Muscle of leg (tissue), 11 donors: ENCODE measurements around the gene ATP9A. TPM values are rescaled to one million over a fixed set of nuclear protein-coding genes. Genes with fewer than 3 reads are reported as not detected.
"Not testable (repeated sequence)": the region's sequence is repeated elsewhere in the genome, so short reads cannot be mapped to it uniquely, and the experiment has no call there.

Experiments used
- DNase-seq: peaks from one replicate; pipeline ENCODE4 v3.0.0; 2013
- H3K27ac ChIP-seq: one replicate; pipeline ENCODE4 v1.5.1; 2013; ENCODE audit warnings: mild to moderate bottlenecking, low read length, control low read depth
- H3K27me3 ChIP-seq: one replicate; pipeline ENCODE4 v1.6.1; 2013; ENCODE audit warnings: low read length; ENCODE audit not compliant: control insufficient read depth, insufficient read depth
- H3K36me3 ChIP-seq: one replicate; pipeline ENCODE4 v1.6.1; 2013; ENCODE audit warnings: low read length; ENCODE audit not compliant: control insufficient read depth, insufficient read depth
- H3K4me1 ChIP-seq: one replicate; pipeline ENCODE4 v1.6.1; 2013; ENCODE audit warnings: low read length; ENCODE audit not compliant: control insufficient read depth, insufficient read depth
- H3K4me3 ChIP-seq: one replicate; pipeline ENCODE4 v1.5.1; 2013; ENCODE audit warnings: low read length, control low read depth
- H3K9me3 ChIP-seq: replicated peaks from 2 replicates; pipeline ENCODE4 v1.6.1; 2013; ENCODE audit warnings: low read depth, low read length; ENCODE audit not compliant: control insufficient read depth
- WGBS: methylation state at CpG from one replicate; pipeline ENCODE4 v1.1.5; 2013; ENCODE audit warnings: missing lambda C conversion rate; ENCODE audit not compliant: insufficient coverage; 5-methylcytosine and 5-hydroxymethylcytosine counted together
- polyA plus RNA-seq, 8 donors: library from polyadenylated mRNA; unstranded; fragments of 120-200 nt; gene quantifications; one replicate each; pipeline versions ENCODE4 v1.2.1 to v1.2.3, GENCODE V29; 2013; ENCODE audit warnings: inconsistent platforms in 1 of 8, low replicate concordance in 1 of 8; ENCODE audit not compliant: insufficient read length in 8 of 8, insufficient read depth in 1 of 8
- total RNA-seq: library from RNA; stranded (reverse); fragments of 120-200 nt; gene quantifications from one replicate; pipeline ENCODE4 v1.2.4, GENCODE V29; 2013

Gene ATP9A
- total and polyA plus RNA-seq, 9 donors = 39.4 to 79.4 (median 49.0) TPM

GRCh38 chr20:51768759-51769517, 748 bp upstream of the ATP9A start:
- H3K36me3 ChIP-seq = no peaks in the 10 kb centered on the region
- no peaks in the 10 kb centered on the region for H3K9me3 ChIP-seq
- H3K4me3 ChIP-seq = peak overlapping the region; percentile 24
- peaks cover 5% of the 10 kb centered on the region for H3K4me1 ChIP-seq
- H3K27me3 ChIP-seq = peaks cover 8% of the 10 kb centered on the region
- WGBS = 18% methylated on average over 15 of the region's 16 CpGs
- no peak overlapping the region for H3K27ac ChIP-seq
- no peak for DNase-seq

GRCh38 chr20:51766994-51767866, 960 bp downstream of the ATP9A start:
- H3K4me1 ChIP-seq = peaks cover 5% of the 10 kb centered on the region
- WGBS = under 1% methylated on average over 42 of the region's 61 CpGs
- no peaks in the 10 kb centered on the region for H3K36me3 ChIP-seq
- H3K27ac ChIP-seq = peak overlapping the region; percentile 51
- H3K27me3 ChIP-seq = peaks cover 8% of the 10 kb centered on the region
- H3K9me3 ChIP-seq = no peaks in the 10 kb centered on the region
- peak overlapping the region; percentile 82 for H3K4me3 ChIP-seq
- peak; percentile 55 for DNase-seq

GRCh38 chr20:51765381-51765780, 2.8 kb downstream of the ATP9A start:
- not testable (repeated sequence) for H3K4me1 ChIP-seq, H3K36me3 ChIP-seq, H3K4me3 ChIP-seq, H3K27ac ChIP-seq, H3K27me3 ChIP-seq, H3K9me3 ChIP-seq, DNase-seq
- WGBS = 78% methylated on average over 10 of the region's 10 CpGs

GRCh38 chr20:51763965-51764602, 4.1 kb downstream of the ATP9A start:
- no peak overlapping the region for H3K27ac ChIP-seq
- WGBS = 88% methylated on average over 4 of the region's 6 CpGs
- peaks cover 5% of the 10 kb centered on the region for H3K9me3 ChIP-seq

GRCh38 chr20:51760905-51761546, 7.2 kb downstream of the ATP9A start:
- Histone ChIP-seq H3K36me3 (no peaks in the 10 kb centered on the region), H3K9me3 (peaks cover 5% of the 10 kb centered on the region), H3K4me1 (no peaks in the 10 kb centered on the region), H3K27ac (no peak overlapping the region), H3K27me3 (no peaks in the 10 kb centered on the region), H3K4me3 (no peak overlapping the region)
- DNase-seq = no peak
- WGBS = 77% methylated on average over 10 of the region's 14 CpGs

More at GRCh38 chr20:51763965-51764602, 4.1 kb downstream of the ATP9A start:
- no peak for DNase-seq
- H3K4me3 ChIP-seq = no peak overlapping the region
- peaks cover 7% of the 10 kb centered on the region for H3K27me3 ChIP-seq
- H3K36me3 ChIP-seq = no peaks in the 10 kb centered on the region
- peaks cover 5% of the 10 kb centered on the region for H3K4me1 ChIP-seq

GRCh38 chr20:51759769-51760510, 8.2 kb downstream of the ATP9A start:
- H3K9me3 ChIP-seq = peaks cover 5% of the 10 kb centered on the region
- H3K4me1 ChIP-seq = no peaks in the 10 kb centered on the region
- WGBS = 82% methylated on average over 10 of the region's 14 CpGs
- no peaks in the 10 kb centered on the region for H3K27me3 ChIP-seq
- no peak for DNase-seq
- H3K27ac ChIP-seq = no peak overlapping the region
- no peaks in the 10 kb centered on the region for H3K36me3 ChIP-seq
- H3K4me3 ChIP-seq = no peak overlapping the region

GRCh38 chr20:51758978-51759544, 9.1 kb downstream of the ATP9A start:
- H3K4me1 ChIP-seq = no peaks in the 10 kb centered on the region
- no peak overlapping the region for H3K4me3 ChIP-seq
- no peaks in the 10 kb centered on the region for H3K27me3 ChIP-seq
- H3K9me3 ChIP-seq = peaks cover 5% of the 10 kb centered on the region
- H3K27ac ChIP-seq = no peak overlapping the region
- WGBS = 89% methylated on average over 11 of the region's 12 CpGs
- no peaks in the 10 kb centered on the region for H3K36me3 ChIP-seq
- no peak for DNase-seq

GRCh38 chr20:51757226-51757625, 11.0 kb downstream of the ATP9A start:
- WGBS = 85% methylated on average over 9 of the region's 10 CpGs
- H3K36me3 ChIP-seq = no peaks in the 10 kb centered on the region
- no peak overlapping the region for H3K27ac ChIP-seq
- H3K9me3 ChIP-seq = peaks cover 5% of the 10 kb centered on the region
- no peaks in the 10 kb centered on the region for H3K4me1 ChIP-seq
- H3K4me3 ChIP-seq = no peak overlapping the region
- no peaks in the 10 kb centered on the region for H3K27me3 ChIP-seq
- no peak for DNase-seq

GRCh38 chr20:51756653-51757052, 11.5 kb downstream of the ATP9A start:
- Histone ChIP-seq H3K4me3 (no peak overlapping the region), H3K27me3 (no peaks in the 10 kb centered on the region), H3K27ac (no peak overlapping the region), H3K4me1 (no peaks in the 10 kb centered on the region), H3K9me3 (peaks cover 1% of the 10 kb centered on the region), H3K36me3 (no peaks in the 10 kb centered on the region)
- no CpG with 5 or more reads among the region's 3 CpGs for WGBS
- no peak for DNase-seq
